Psoas muscle (tissue), 8 donors: ENCODE measurements around the gene LAMB4. TPM values are rescaled to one million over a fixed set of nuclear protein-coding genes. Genes with fewer than 3 reads are reported as not detected.

Experiments used
- ATAC-seq, 4 donors: fragments of 200-7000 bp; cut with Tn5 transposase; one replicate each; pipeline ENCODE4 v1.9.1; 2020; ENCODE audit warnings: moderate library complexity in 3 of 4, mild to moderate bottlenecking in 2 of 4
- DNase-seq, 2 donors: peaks; one replicate each; pipeline ENCODE4 v3.0.0-alpha.2; 2020
- H3K27ac ChIP-seq: fragments of 200-600 bp; one replicate; pipeline ENCODE4 v1.8.0; 2022
- H3K27me3 ChIP-seq, 3 donors: fragments of 200-600 bp in 1 of 3; one replicate each; pipeline versions ENCODE4 v1.6.1 to v1.8.0; 2013 to 2022; ENCODE audit warnings: low read length in 2 of 3, mild to moderate bottlenecking in 2 of 3, moderate library complexity in 1 of 3; ENCODE audit not compliant: insufficient read depth in 3 of 3
- H3K36me3 ChIP-seq, 2 donors: fragments of 200-600 bp in 1 of 2; one replicate each; pipeline versions ENCODE4 v1.6.1 to v1.8.0; 2013 to 2022; ENCODE audit warnings: low read depth in 1 of 2, mild to moderate bottlenecking in 1 of 2, moderate library complexity in 1 of 2; ENCODE audit not compliant: insufficient read depth in 1 of 2
- H3K4me1 ChIP-seq: fragments of 200-600 bp; one replicate; pipeline ENCODE4 v1.8.0; 2022
- H3K4me3 ChIP-seq: fragments of 200-600 bp; one replicate; pipeline ENCODE4 v1.8.0; 2022; ENCODE audit warnings: mild to moderate bottlenecking
- H3K9me3 ChIP-seq: fragments of 200-600 bp; one replicate; pipeline ENCODE4 v1.8.0; 2022
- WGBS, 3 donors: extraction: QIAGEN DNeasy Blood & Tissue Kit; methylation state at CpG; one replicate each; pipeline versions ENCODE4 v1.1.6 to v1.1.7; 2013; 5-methylcytosine and 5-hydroxymethylcytosine counted together
- intact Hi-C, 2 donors: fragments of 100-400 bp; cut with DNase I; formaldehyde crosslinking; loops; one replicate each; pipeline versions ENCODE4 v1.11.0 to v1.14.2; 2022
- polyA plus RNA-seq, 3 donors: library from polyadenylated mRNA; stranded (reverse); fragments of 200-250 nt; gene quantifications; one replicate each; pipeline ENCODE4 v1.2.3, GENCODE V29; 2013
- total RNA-seq, 4 donors: library from RNA; stranded (reverse); fragmentation: NEBNext Ultra II Directional in 2 of 4; extraction: Animal tissue kit (Norgen Biotek cat#: 25700) in 2 of 4; gene quantifications; one replicate each; pipeline versions ENCODE4 v1.2.1 to v1.2.4, GENCODE V29; 2021 to 2023
- TF ChIP-seq, protein P1 (sequence below): fragments of 200-600 bp; IDR thresholded peaks from one replicate; pipeline ENCODE4 v1.8.0; 2022; ENCODE audit warnings: antibody characterized with exemption
- donor health status: healthy with polysubstance abuse.
- donor health status: DM: no; HTN: no; CAD: no; lungs with moderate emphysema.
- donor health status: Bipolar disorder and iron deficiency.
- donor health status: healthy.
- donor health status: DM: yes; HTN: yes; CAD: no.
- donor health status: DM: no; HTN: no; CAD: no.
- donor health status: DM: no; HTN: no; CAD: no.
- donor health status: DM: yes; HTN: yes; CAD: no.

The LAMB4 gene
- total and polyA plus RNA-seq, 7 donors, result 0.01 to 0.51 (median 0.27) TPM; not detected in 2

DNA sequence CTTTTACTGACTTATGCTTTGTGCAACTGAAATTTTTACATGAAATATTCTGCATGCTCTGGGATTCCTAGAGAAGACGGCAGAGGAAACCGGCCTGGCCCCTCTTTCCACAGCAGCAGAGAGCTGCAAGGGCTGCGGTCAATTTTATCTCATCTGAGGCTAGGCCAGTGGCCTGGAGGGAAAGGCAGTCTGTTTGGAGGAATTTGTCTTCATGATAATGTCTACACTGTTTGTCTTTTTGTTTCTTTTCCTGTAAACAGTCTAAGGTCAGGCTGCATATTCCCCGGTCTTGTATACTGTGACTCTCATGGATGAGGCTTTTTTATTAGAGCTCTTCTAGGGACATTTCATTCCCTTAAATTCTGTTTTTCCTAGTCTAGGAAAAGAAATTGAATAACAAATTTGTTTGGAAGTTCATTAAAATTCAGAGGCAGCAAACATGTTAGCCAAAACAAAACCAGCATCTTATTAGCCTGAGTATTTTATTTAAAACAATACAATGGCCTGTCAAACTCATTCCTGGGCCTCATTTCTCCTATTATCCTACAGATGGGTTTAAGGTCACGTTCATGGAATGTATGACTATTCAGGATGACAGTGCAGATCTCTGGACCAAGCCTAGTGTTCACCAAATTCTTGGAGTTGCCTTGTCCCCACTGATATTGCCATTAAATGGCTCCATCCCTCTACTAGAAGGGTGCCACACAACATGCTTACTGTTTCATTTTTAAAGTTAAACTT lies 26.4 kb downstream of the LAMB4 start:
- TF ChIP-seq, protein P1, sequence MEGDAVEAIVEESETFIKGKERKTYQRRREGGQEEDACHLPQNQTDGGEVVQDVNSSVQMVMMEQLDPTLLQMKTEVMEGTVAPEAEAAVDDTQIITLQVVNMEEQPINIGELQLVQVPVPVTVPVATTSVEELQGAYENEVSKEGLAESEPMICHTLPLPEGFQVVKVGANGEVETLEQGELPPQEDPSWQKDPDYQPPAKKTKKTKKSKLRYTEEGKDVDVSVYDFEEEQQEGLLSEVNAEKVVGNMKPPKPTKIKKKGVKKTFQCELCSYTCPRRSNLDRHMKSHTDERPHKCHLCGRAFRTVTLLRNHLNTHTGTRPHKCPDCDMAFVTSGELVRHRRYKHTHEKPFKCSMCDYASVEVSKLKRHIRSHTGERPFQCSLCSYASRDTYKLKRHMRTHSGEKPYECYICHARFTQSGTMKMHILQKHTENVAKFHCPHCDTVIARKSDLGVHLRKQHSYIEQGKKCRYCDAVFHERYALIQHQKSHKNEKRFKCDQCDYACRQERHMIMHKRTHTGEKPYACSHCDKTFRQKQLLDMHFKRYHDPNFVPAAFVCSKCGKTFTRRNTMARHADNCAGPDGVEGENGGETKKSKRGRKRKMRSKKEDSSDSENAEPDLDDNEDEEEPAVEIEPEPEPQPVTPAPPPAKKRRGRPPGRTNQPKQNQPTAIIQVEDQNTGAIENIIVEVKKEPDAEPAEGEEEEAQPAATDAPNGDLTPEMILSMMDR, result no peak
- WGBS, 3 donors, result 81 to 84% (median 82%) methylated on average over 5 of the region's 5 CpGs
- Histone ChIP-seq H3K9me3 (no peaks in the 10 kb centered on the region), H3K4me1 (no peaks in the 10 kb centered on the region), H3K36me3 (no peaks in the 10 kb centered on the region), H3K27me3 (no peaks in the 10 kb centered on the region), H3K4me3 (no peak overlapping the region), H3K27ac (no peak overlapping the region)
- ATAC-seq (no peak), DNase-seq (no peak)
- intact Hi-C loops, result no loop called here

DNA sequence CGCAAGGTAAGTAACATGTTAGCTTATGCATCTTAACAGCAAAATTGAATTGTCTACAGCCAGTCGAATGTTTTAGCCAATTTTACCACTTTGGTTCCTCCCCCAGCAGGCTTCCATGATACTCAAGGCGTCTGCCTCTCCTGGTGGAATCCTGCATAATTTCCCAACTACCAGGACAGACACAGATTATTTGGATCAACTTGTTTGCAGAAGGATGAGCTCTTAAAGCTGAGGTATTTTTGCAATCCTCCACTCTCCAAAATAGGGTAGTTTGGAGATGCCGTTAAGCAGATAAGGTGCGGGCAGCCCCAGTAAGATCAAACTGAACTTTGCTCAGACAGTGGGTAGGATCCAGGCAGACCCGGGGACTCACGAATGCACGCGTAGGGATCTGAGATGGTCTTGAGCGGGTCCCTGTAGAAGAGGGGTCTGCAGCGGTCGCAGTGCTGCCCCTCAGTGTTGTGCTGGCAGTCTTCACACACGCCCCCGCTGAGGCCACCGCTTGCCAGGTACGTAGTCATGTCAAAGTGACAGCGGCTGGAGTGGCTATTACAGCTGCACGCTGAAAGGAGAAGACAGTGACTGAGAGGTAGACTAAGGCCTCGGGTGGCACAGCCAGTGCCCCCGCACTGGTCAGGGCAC lies 27.4 kb downstream of the LAMB4 start:
- TF ChIP-seq, protein P1, result no peak
- intact Hi-C loops, result no loop called here
- DNase-seq, result no peak
- Histone ChIP-seq H3K27me3 (no peaks in the 10 kb centered on the region), H3K9me3 (no peaks in the 10 kb centered on the region), H3K4me1 (no peaks in the 10 kb centered on the region), H3K36me3 (no peaks in the 10 kb centered on the region), H3K4me3 (no peak overlapping the region), H3K27ac (no peak overlapping the region)
- no peak for ATAC-seq
- 88 to 93% (median 91%) methylated on average over 20 of the region's 20 CpGs for WGBS, 3 donors

DNA sequence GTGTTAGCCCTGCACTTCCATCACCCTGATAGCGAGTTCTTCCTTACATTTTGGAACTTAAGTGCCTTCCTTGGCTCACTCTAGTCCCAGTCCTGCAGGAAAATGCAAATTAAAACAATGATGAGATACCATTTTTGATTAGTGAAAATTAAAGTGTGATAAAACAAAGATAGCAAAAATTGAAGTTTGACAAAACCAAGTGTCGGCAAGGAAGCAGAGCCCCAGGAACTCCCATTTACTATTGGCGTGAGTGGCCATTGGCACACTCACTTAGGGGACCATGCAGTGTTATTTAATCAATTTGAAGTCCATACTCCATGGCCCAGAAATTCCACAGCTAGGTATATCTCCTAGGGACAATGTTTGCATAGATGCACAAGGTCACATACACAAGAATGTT lies 28.4 kb downstream of the LAMB4 start:
- Histone ChIP-seq H3K4me3 (no peak overlapping the region), H3K27me3 (no peaks in the 10 kb centered on the region), H3K27ac (no peak overlapping the region), H3K4me1 (no peaks in the 10 kb centered on the region), H3K9me3 (no peaks in the 10 kb centered on the region), H3K36me3 (no peaks in the 10 kb centered on the region)
- TF ChIP-seq, protein P1, result no peak
- ATAC-seq (no peak), DNase-seq (no peak)
- 92 to 98% (median 95%) methylated on average over 3 of the region's 3 CpGs for WGBS, 3 donors
- intact Hi-C loops, result no loop called here

DNA sequence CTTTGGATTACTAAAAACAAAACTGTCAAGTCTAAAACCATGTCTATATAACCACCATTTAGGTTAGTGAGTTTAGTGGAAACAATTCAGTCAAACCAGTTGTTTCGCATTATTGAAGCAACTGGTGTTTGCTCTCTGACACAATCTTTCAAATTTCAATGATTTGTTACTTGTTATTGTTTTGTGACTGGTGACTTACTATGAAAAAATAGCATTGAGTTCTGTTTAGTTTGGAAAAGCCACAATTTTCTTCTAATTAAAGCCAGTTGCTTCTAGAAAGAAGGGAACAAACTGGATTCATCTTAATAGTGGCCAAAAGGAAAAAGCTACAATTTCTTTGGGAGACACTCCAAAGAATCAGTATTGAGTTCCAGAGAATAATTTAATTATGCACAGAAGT lies 30.4 kb downstream of the LAMB4 start:
- no peaks in the 10 kb centered on the region for H3K36me3 ChIP-seq
- no peak for ATAC-seq
- H3K27ac ChIP-seq, result no peak overlapping the region
- TF ChIP-seq, protein P1, result no peak
- peaks cover 0 to 3% (median 0%) of the 10 kb centered on the region in 3 donors for H3K27me3 ChIP-seq
- WGBS, 3 donors, result 63 to 78% (median 67%) methylated on average over 1 of the region's 1 CpG
- intact Hi-C loops, result loop anchor here in 1 of 2 donors (5.0 kb wide), 1 partner anchor 97 kb away; the partner anchor contains the start of gene LAMB1
- no peak overlapping the region for H3K4me3 ChIP-seq
- DNase-seq, result no peak
- H3K4me1 ChIP-seq, result no peaks in the 10 kb centered on the region
- no peaks in the 10 kb centered on the region for H3K9me3 ChIP-seq
